Nephron progenitor cell (in vitro differentiated cells): ENCODE data around the gene DCHS1.

ENCODE experiments used
- DNase-seq: peaks from one replicate; pipeline ENCODE4 v3.0.0; 2021
- H3K27ac Mint-ChIP-seq: 2 replicates; pipeline ENCODE4 v1.8.0; 2021; ENCODE audit warnings: mild to moderate bottlenecking, moderate library complexity, mixed read lengths
- H3K27me3 Mint-ChIP-seq: 2 replicates; pipeline ENCODE4 v1.8.0; 2021; ENCODE audit warnings: mild to moderate bottlenecking, low read depth, mixed read lengths; ENCODE audit not compliant: poor library complexity
- H3K36me3 Mint-ChIP-seq: 2 replicates; pipeline ENCODE4 v1.8.0; 2021; ENCODE audit warnings: low read depth, mixed read lengths
- H3K4me1 Mint-ChIP-seq: 2 replicates; pipeline ENCODE4 v1.8.0; 2021; ENCODE audit warnings: mixed read lengths
- H3K4me3 Mint-ChIP-seq: 2 replicates; pipeline ENCODE4 v1.8.0; 2021; ENCODE audit warnings: mild to moderate bottlenecking, moderate library complexity, mixed read lengths
- H3K9me3 Mint-ChIP-seq: 2 replicates; pipeline ENCODE4 v1.8.0; 2021; ENCODE audit warnings: mild to moderate bottlenecking, moderate library complexity, mixed read lengths
- TF ChIP-seq, protein P1 (sequence below): fragments of 200-600 bp; sonication (generic); IDR thresholded peaks from 2 replicates; pipeline ENCODE4 v1.5.0; 2021; ENCODE audit warnings: antibody characterized with exemption

Gene DCHS1

DNA sequence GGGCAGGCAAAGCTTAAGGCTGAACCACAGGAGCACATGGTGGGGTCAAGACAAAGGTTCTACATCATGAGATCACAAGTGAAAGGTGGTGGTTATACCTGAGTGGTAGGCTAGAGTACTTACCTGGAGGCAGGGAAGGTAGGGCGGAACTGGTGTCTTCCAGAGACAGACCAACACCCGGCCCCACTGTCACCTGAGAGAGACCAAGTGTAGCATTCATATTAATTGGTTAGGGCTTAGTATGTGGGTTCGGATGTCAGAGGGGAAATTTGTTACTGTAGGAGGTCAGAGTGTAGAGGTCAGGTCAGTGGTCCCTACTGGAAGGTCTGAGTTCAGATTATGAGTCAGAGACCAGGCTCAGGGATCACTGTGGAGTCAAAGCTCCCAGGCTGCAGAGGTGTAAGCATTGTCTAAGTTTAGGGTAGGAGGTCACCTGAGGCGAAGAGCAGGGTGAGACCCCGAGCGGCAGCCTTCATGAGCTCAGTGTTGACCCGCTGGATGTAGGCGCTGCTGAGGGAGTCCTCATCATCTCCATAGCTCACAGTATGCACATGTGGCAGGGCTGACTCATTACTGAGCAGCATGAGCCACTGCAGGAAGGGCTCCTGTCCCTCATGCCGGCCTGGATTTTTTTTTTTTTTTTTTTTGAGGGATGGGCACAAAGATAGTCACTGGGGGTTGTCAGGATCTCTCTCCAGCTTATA is 39.6 kb downstream of the DCHS1 start:
- Mint-ChIP-seq H3K4me3 (no peak overlapping the region), H3K27me3 (no peaks in the 10 kb centered on the region), H3K4me1 (peaks cover 4% of the 10 kb centered on the region), H3K9me3 (no peaks in the 10 kb centered on the region), H3K36me3 (peaks cover 15% of the 10 kb centered on the region), H3K27ac (no peak overlapping the region)
- DNase-seq: no peak
- TF ChIP-seq, protein P1, sequence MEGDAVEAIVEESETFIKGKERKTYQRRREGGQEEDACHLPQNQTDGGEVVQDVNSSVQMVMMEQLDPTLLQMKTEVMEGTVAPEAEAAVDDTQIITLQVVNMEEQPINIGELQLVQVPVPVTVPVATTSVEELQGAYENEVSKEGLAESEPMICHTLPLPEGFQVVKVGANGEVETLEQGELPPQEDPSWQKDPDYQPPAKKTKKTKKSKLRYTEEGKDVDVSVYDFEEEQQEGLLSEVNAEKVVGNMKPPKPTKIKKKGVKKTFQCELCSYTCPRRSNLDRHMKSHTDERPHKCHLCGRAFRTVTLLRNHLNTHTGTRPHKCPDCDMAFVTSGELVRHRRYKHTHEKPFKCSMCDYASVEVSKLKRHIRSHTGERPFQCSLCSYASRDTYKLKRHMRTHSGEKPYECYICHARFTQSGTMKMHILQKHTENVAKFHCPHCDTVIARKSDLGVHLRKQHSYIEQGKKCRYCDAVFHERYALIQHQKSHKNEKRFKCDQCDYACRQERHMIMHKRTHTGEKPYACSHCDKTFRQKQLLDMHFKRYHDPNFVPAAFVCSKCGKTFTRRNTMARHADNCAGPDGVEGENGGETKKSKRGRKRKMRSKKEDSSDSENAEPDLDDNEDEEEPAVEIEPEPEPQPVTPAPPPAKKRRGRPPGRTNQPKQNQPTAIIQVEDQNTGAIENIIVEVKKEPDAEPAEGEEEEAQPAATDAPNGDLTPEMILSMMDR: no peak

DNA sequence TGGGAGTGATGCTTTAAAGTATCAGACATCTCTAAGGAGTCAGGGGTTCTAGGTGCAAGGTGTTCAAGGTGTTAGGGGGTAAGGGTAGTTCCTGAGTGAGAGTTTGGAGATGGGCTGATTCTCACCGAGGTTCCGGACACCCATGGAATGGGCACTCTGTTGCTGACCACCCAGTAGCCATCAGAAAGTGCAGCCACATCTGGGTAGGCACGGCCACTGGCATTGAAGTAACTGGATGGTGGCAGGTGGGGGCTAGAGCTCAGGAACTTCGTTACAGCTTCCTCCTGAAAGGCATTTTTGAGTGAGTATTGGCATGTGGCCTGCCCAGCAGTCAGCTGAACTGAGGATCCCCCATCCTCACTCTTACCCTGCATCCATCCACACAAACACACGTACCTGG is 40.6 kb downstream of the DCHS1 start:
- no peak for DNase-seq
- H3K27ac Mint-ChIP-seq: no peak overlapping the region
- H3K27me3 Mint-ChIP-seq: no peaks in the 10 kb centered on the region
- peaks cover 4% of the 10 kb centered on the region for H3K4me1 Mint-ChIP-seq
- H3K36me3 Mint-ChIP-seq: peaks cover 22% of the 10 kb centered on the region
- TF ChIP-seq, protein P1: no peak
- H3K4me3 Mint-ChIP-seq: no peak overlapping the region
- no peaks in the 10 kb centered on the region for H3K9me3 Mint-ChIP-seq

DNA sequence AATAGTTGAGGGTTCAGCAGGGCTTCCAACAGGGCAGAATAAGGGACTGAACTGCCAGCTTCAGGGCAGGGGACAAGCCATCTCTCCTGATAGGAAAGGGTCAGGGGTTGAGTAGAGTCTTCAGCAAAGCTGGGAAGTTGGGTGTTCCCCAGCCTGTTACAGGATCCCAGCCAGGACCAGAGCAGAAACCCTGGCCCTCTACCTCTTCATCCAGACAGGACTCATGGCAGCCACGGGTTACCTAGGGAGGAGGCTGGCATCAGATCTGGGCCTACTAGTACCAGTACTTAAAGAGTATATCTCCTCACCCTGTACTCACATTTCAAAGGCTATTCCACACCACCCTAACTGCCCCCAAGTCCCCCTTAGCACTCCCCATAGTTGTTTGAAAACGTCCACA is 41.2 kb downstream of the DCHS1 start:
- Mint-ChIP-seq H3K4me3 (no peak overlapping the region), H3K9me3 (no peaks in the 10 kb centered on the region), H3K27me3 (no peaks in the 10 kb centered on the region), H3K4me1 (peaks cover 4% of the 10 kb centered on the region), H3K36me3 (peaks cover 28% of the 10 kb centered on the region), H3K27ac (no peak overlapping the region)
- TF ChIP-seq, protein P1: no peak
- DNase-seq: no peak

DNA sequence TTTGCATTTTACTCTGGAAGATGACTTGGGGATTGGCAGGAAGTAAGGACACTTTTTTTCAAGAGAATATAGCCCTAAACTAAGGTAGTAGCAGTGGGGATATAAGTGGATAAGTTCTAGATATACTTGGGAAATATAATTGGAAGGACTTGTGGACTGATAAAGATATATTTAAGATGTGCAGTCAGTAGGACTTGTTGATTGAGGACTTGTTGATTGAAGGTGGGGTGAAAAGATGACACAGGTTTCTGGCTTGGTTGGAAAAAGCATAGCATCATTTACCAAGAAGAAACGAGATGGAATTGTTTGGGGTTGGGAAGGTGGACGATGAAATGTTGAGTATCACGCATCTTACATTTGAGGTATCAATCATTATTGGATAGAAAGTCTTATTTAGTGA is 42.1 kb downstream of the DCHS1 start:
- Mint-ChIP-seq H3K36me3 (peaks cover 37% of the 10 kb centered on the region), H3K4me3 (no peak overlapping the region), H3K27me3 (no peaks in the 10 kb centered on the region), H3K27ac (no peak overlapping the region), H3K9me3 (no peaks in the 10 kb centered on the region), H3K4me1 (peaks cover 4% of the 10 kb centered on the region)
- TF ChIP-seq, protein P1: no peak
- no peak for DNase-seq

DNA sequence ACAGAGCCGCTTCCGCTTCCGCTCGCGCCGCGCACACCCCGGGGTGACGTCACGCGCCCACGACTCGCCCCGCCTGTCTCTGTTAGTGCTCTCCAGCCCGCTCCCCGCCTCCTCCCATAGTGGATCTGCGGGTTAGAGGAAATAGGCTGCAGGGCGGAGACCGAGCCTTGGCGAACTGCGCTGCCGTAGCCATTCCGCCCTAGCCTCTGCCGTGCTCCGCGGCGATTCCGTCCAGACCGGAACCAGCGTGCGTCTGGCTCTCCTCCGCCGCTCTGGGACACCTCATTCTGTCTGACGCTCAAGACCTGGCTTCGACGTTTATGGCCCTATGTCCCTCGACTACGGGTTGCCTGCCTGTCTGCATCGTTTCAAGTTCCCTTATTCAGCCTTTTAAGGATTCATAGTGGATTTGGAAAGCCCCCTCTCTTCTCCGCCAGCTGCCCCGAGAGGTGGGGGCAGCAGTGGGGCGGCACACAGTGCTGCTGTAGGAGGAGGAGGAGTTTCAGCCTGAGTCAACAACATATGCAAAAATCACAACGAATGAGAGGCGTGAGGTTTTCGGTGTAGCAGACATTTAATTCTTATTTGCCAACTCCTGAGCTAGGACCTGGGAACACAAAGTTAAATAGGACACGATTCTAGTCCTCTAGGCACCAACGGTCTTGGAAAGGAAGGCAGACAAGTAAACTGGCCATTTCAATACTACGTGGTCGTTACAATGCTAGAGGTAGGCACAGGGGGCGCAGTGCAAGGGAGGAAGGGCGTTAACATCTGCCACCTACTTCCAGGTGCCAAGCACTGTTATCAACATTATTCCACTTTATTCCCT is 43.2 kb downstream of the DCHS1 start, which contains the start of gene TAF10:
TSS of gene TAF10 (minus strand) at position 4 of the 829 bp plus-strand sequence. CDS start 27 bp downstream, outside the sequence.
- H3K27me3 Mint-ChIP-seq: peaks cover 2% of the 10 kb centered on the region
- H3K9me3 Mint-ChIP-seq: no peaks in the 10 kb centered on the region
- H3K4me3 Mint-ChIP-seq: peak within 1 kb of the TSS; percentile 94
- peaks cover 4% of the 10 kb centered on the region for H3K4me1 Mint-ChIP-seq
- peak within 1 kb of the TSS; percentile 99 for H3K27ac Mint-ChIP-seq
- TF ChIP-seq, protein P1: peak; percentile 38
- DNase-seq: peak; percentile 96
- peaks cover 46% of the 10 kb centered on the region for H3K36me3 Mint-ChIP-seq
